Trophoblast cell (in vitro differentiated cells and primary cell): ENCODE results near the gene ANO6.

Experiments used
- DNase-seq, 2 donors: peaks; one replicate each; pipeline ENCODE4 v3.0.0-alpha.2; 2016
- H2AFZ ChIP-seq: 2 replicates; pipeline ENCODE4 v1.6.1; 2013; ENCODE audit warnings: low read length, moderate library complexity, mild to moderate bottlenecking; ENCODE audit not compliant: insufficient read depth, poor library complexity
- H2AK5ac ChIP-seq: 2 replicates; pipeline ENCODE4 v1.6.1; 2013; ENCODE audit warnings: mild to moderate bottlenecking, low read length
- H2BK120ac ChIP-seq: 2 replicates; pipeline ENCODE4 v1.6.1; 2013; ENCODE audit warnings: low read length, mild to moderate bottlenecking, moderate library complexity; ENCODE audit not compliant: insufficient read depth, poor library complexity
- H2BK12ac ChIP-seq: 2 replicates; pipeline ENCODE4 v1.6.1; 2013; ENCODE audit warnings: mild to moderate bottlenecking, low read length, moderate library complexity
- H2BK5ac ChIP-seq: 2 replicates; pipeline ENCODE4 v1.6.1; 2013; ENCODE audit warnings: low read length, low read depth, moderate library complexity, mild to moderate bottlenecking; ENCODE audit not compliant: poor library complexity
- H3K14ac ChIP-seq: 2 replicates; pipeline ENCODE4 v1.6.1; 2013; ENCODE audit warnings: mild to moderate bottlenecking, low read length
- H3K18ac ChIP-seq: 2 replicates; pipeline ENCODE4 v1.6.1; 2013; ENCODE audit warnings: mild to moderate bottlenecking, low read length
- H3K23ac ChIP-seq: 2 replicates; pipeline ENCODE4 v1.6.1; 2013; ENCODE audit warnings: low read length
- H3K27ac ChIP-seq: 2 replicates; pipeline ENCODE4 v1.5.1; 2013; ENCODE audit warnings: low read depth, mild to moderate bottlenecking, inconsistent platforms, low read length, moderate library complexity
- H3K27me3 ChIP-seq: 2 replicates; pipeline ENCODE4 v1.6.1; 2013; ENCODE audit warnings: inconsistent platforms, mild to moderate bottlenecking, low read length, moderate library complexity; ENCODE audit not compliant: insufficient read depth
- H3K36me3 ChIP-seq, 2 experiments: 1 replicate in 1 of 2; 2 replicates in 1 of 2; pipeline ENCODE4 v1.6.1; 2013; ENCODE audit warnings: low read length in 2 of 2, mild to moderate bottlenecking in 2 of 2, moderate library complexity in 1 of 2; ENCODE audit not compliant: insufficient read depth in 2 of 2, control insufficient read depth in 1 of 2
- H3K4ac ChIP-seq: 2 replicates; pipeline ENCODE4 v1.6.1; 2013; ENCODE audit warnings: low read depth, mild to moderate bottlenecking, low read length, moderate library complexity
- H3K4me1 ChIP-seq, 2 experiments: 1 replicate in 1 of 2; 2 replicates in 1 of 2; pipeline ENCODE4 v1.6.1; 2013; ENCODE audit warnings: low read length in 2 of 2, mild to moderate bottlenecking in 2 of 2, moderate library complexity in 1 of 2; ENCODE audit not compliant: insufficient read depth in 2 of 2, control insufficient read depth in 1 of 2
- H3K4me2 ChIP-seq: 2 replicates; pipeline ENCODE4 v1.6.1; 2013; ENCODE audit warnings: inconsistent platforms, mild to moderate bottlenecking, low read length, moderate library complexity
- H3K4me3 ChIP-seq: 2 replicates; pipeline ENCODE4 v1.5.1; 2013; ENCODE audit warnings: mild to moderate bottlenecking, low read depth, low read length, inconsistent platforms
- H3K79me1 ChIP-seq: one replicate; pipeline ENCODE4 v1.6.1; 2013; ENCODE audit warnings: low read length
- H3K79me2 ChIP-seq: 2 replicates; pipeline ENCODE4 v1.6.1; 2013; ENCODE audit warnings: low read length, mild to moderate bottlenecking; ENCODE audit not compliant: control insufficient read depth, insufficient read depth, poor library complexity
- H3K9ac ChIP-seq: 2 replicates; pipeline ENCODE4 v1.6.1; 2013; ENCODE audit warnings: mild to moderate bottlenecking, low read length
- H3K9me3 ChIP-seq: 2 replicates; pipeline ENCODE4 v1.6.1; 2013; ENCODE audit warnings: low read depth, mild to moderate bottlenecking, control low read depth, inconsistent platforms, low read length; ENCODE audit not compliant: insufficient read depth
- H4K12ac ChIP-seq: 2 replicates; pipeline ENCODE4 v1.6.1; 2013; ENCODE audit warnings: low read depth, mild to moderate bottlenecking, low read length, moderate library complexity
- H4K8ac ChIP-seq: 2 replicates; pipeline ENCODE4 v1.6.1; 2013; ENCODE audit warnings: low read depth, mild to moderate bottlenecking, low read length, moderate library complexity
- H4K91ac ChIP-seq: one replicate; pipeline ENCODE4 v1.6.1; 2013; ENCODE audit warnings: low read depth, mild to moderate bottlenecking, low read length, moderate library complexity
- WGBS: extraction: QIAGEN DNeasy Blood & Tissue Kit; methylation state at CpG from one replicate; pipeline ENCODE4 v1.1.7; 2013; ENCODE audit warnings: missing lambda C conversion rate; ENCODE audit not compliant: insufficient read length, insufficient coverage; ENCODE audit errors: extremely low coverage; 5-methylcytosine and 5-hydroxymethylcytosine counted together

Gene ANO6

GRCh38 chr12:45305907-45306306 is 90.0 kb downstream of the ANO6 start:
- H3K79me2 ChIP-seq: no peaks in the 10 kb centered on the region
- H3K27me3 ChIP-seq: no peaks in the 10 kb centered on the region
- no peak overlapping the region for H2BK12ac ChIP-seq
- H3K9me3 ChIP-seq: no peaks in the 10 kb centered on the region
- no peak overlapping the region for H4K91ac ChIP-seq
- H2AFZ ChIP-seq: no peak overlapping the region
- H3K23ac ChIP-seq: no peak overlapping the region
- H2BK120ac ChIP-seq: no peak overlapping the region
- no CpG with 5 or more reads among the region's 3 CpGs for WGBS
- no peak overlapping the region for H3K4ac ChIP-seq
- no peak overlapping the region for H3K27ac ChIP-seq
- no peak overlapping the region for H4K12ac ChIP-seq
- H4K8ac ChIP-seq: no peak overlapping the region
- no peak overlapping the region for H3K9ac ChIP-seq
- no peak overlapping the region for H3K4me3 ChIP-seq
- no peak overlapping the region for H2BK5ac ChIP-seq
- H3K79me1 ChIP-seq: no peaks in the 10 kb centered on the region
- H3K14ac ChIP-seq: no peak overlapping the region
- peaks cover 2 to 5% of the 10 kb centered on the region in 2 experiments for H3K36me3 ChIP-seq
- no peak for DNase-seq
- no peak overlapping the region for H2AK5ac ChIP-seq
- H3K4me2 ChIP-seq: no peak overlapping the region
- H3K4me1 ChIP-seq: no peaks in the 10 kb centered on the region
- H3K18ac ChIP-seq: no peak overlapping the region

- no peak overlapping the region for H3K23ac ChIP-seq
- H2AFZ ChIP-seq: no peak overlapping the region
- peak in 1 of 2 donors; percentile 58 for DNase-seq
- no peaks in the 10 kb centered on the region for H3K79me1 ChIP-seq
- H3K4me1 ChIP-seq: no peaks in the 10 kb centered on the region
- no peaks in the 10 kb centered on the region for H3K9me3 ChIP-seq
- no peak overlapping the region for H4K8ac ChIP-seq
- H4K91ac ChIP-seq: no peak overlapping the region
- H2AK5ac ChIP-seq: no peak overlapping the region
- H2BK12ac ChIP-seq: no peak overlapping the region
- H3K4me3 ChIP-seq: no peak overlapping the region
- no peak overlapping the region for H3K4ac ChIP-seq
- H3K27ac ChIP-seq: no peak overlapping the region
- no peak overlapping the region for H2BK5ac ChIP-seq
- WGBS: no CpG with 5 or more reads among the region's 1 CpG
- no peak overlapping the region for H3K18ac ChIP-seq
- H3K9ac ChIP-seq: no peak overlapping the region
- no peaks in the 10 kb centered on the region for H3K79me2 ChIP-seq
- no peak overlapping the region for H4K12ac ChIP-seq
- no peak overlapping the region for H2BK120ac ChIP-seq
- H3K36me3 ChIP-seq: peaks cover 0 to 2% of the 10 kb centered on the region in 2 experiments
- no peak overlapping the region for H3K14ac ChIP-seq
- H3K27me3 ChIP-seq: no peaks in the 10 kb centered on the region
- no peak overlapping the region for H3K4me2 ChIP-seq
Observed at GRCh38 chr12:45309836-45310626, 94.1 kb downstream of the ANO6 start.

GRCh38 chr12:45310627-45310968 is 94.7 kb downstream of the ANO6 start:
- Histone ChIP-seq H3K9ac (no peak overlapping the region), H2AK5ac (no peak overlapping the region), H2BK12ac (no peak overlapping the region), H3K4me2 (no peak overlapping the region), H2AFZ (no peak overlapping the region), H3K9me3 (no peaks in the 10 kb centered on the region), H3K27me3 (no peaks in the 10 kb centered on the region), H4K8ac (no peak overlapping the region), H3K79me1 (no peaks in the 10 kb centered on the region), H4K91ac (no peak overlapping the region), H3K4me1 (no peaks in the 10 kb centered on the region), H3K4ac (no peak overlapping the region), H3K79me2 (no peaks in the 10 kb centered on the region), H3K18ac (no peak overlapping the region), H3K27ac (no peak overlapping the region), H3K23ac (no peak overlapping the region), H2BK5ac (no peak overlapping the region), H3K14ac (no peak overlapping the region), H4K12ac (no peak overlapping the region), H3K36me3 (peaks cover 0 to 2% of the 10 kb centered on the region in 2 experiments), H2BK120ac (no peak overlapping the region), H3K4me3 (no peak overlapping the region)
- DNase-seq: no peak
- WGBS: no CpG with 5 or more reads among the region's 1 CpG

GRCh38 chr12:45312012-45312411 is 96.1 kb downstream of the ANO6 start:
- no peak overlapping the region for H2BK120ac ChIP-seq
- no peak overlapping the region for H3K18ac ChIP-seq
- H3K79me2 ChIP-seq: no peaks in the 10 kb centered on the region
- no peak overlapping the region for H3K14ac ChIP-seq
- H3K27ac ChIP-seq: no peak overlapping the region
- no peak overlapping the region for H3K4ac ChIP-seq
- H3K27me3 ChIP-seq: no peaks in the 10 kb centered on the region
- peaks cover 0 to 2% of the 10 kb centered on the region in 2 experiments for H3K36me3 ChIP-seq
- H4K91ac ChIP-seq: no peak overlapping the region
- H3K4me3 ChIP-seq: no peak overlapping the region
- H2AK5ac ChIP-seq: no peak overlapping the region
- H2BK12ac ChIP-seq: no peak overlapping the region
- H3K4me1 ChIP-seq: no peaks in the 10 kb centered on the region
- no peaks in the 10 kb centered on the region for H3K79me1 ChIP-seq
- no peak overlapping the region for H3K4me2 ChIP-seq
- no peak overlapping the region for H4K12ac ChIP-seq
- no peak overlapping the region for H3K9ac ChIP-seq
- DNase-seq: no peak
- H2BK5ac ChIP-seq: no peak overlapping the region
- no peak overlapping the region for H4K8ac ChIP-seq
- H2AFZ ChIP-seq: no peak overlapping the region
- no peak overlapping the region for H3K23ac ChIP-seq
- H3K9me3 ChIP-seq: no peaks in the 10 kb centered on the region
- WGBS: no CpG with 5 or more reads among the region's 1 CpG
